Sigmoid colon (tissue), 7 donors: Measurements from ENCODE around the gene TMEM240. TPM values are rescaled to one million over a fixed set of nuclear protein-coding genes. Genes with fewer than 3 reads are reported as not detected.

Experiments used
- DNase-seq: peaks from one replicate; pipeline ENCODE4 v3.0.0-alpha.2; 2019
- H3K27ac ChIP-seq, 4 donors: fragments of 200-600 bp; sonication (generic); one replicate each; pipeline ENCODE4 v1.5.1; 2016 to 2019; ENCODE audit warnings: mild to moderate bottlenecking in 1 of 4
- H3K27me3 ChIP-seq, 3 donors: fragments of 200-600 bp; sonication (generic); one replicate each; pipeline ENCODE4 v1.5.1; 2019; ENCODE audit warnings: mild to moderate bottlenecking in 1 of 3
- H3K36me3 ChIP-seq, 4 donors: fragments of 200-600 bp; sonication (generic); one replicate each; pipeline ENCODE4 v1.5.1; 2016 to 2019
- H3K4me1 ChIP-seq, 4 donors: fragments of 200-600 bp; sonication (generic); one replicate each; pipeline ENCODE4 v1.5.1; 2017 to 2019
- H3K4me3 ChIP-seq, 4 donors: fragments of 200-600 bp; sonication (generic); one replicate each; pipeline ENCODE4 v1.5.1; 2017 to 2019; ENCODE audit warnings: mild to moderate bottlenecking in 2 of 4, moderate library complexity in 1 of 4
- H3K9me3 ChIP-seq, 4 donors: fragments of 200-600 bp in 3 of 4; sonication (generic) in 3 of 4; one replicate each; pipeline versions ENCODE4 v1.5.1 to v1.6.1; 2013 to 2019
- CTCF ChIP-seq, 4 experiments: fragments of 450-650 bp in 3 of 4; fragments of 200-600 bp in 1 of 4; IDR thresholded peaks; one replicate each; pipeline ENCODE4 v1.5.1; 2016 to 2019; ENCODE audit warnings: antibody characterized with exemption in 4 of 4, mild to moderate bottlenecking in 3 of 4, moderate library complexity in 2 of 4
- EP300 ChIP-seq, 4 donors: sonication (generic); formaldehyde crosslinking; IDR thresholded peaks; one replicate each; pipeline ENCODE4 v1.6.1; 2017; ENCODE audit warnings: antibody characterized with exemption in 4 of 4
- POLR2A ChIP-seq, 2 donors: fragments of 450-650 bp; IDR thresholded peaks; one replicate each; pipeline ENCODE4 v1.6.1; 2016; ENCODE audit warnings: antibody characterized with exemption in 2 of 2, mild to moderate bottlenecking in 2 of 2, moderate library complexity in 2 of 2
- POLR2AphosphoS5 ChIP-seq, 4 donors: sonication (generic); formaldehyde crosslinking; IDR thresholded peaks; one replicate each; pipeline ENCODE4 v1.6.1; 2017; ENCODE audit warnings: antibody characterized with exemption in 4 of 4
- WGBS, 2 donors: extraction: QIAGEN DNeasy Blood & Tissue Kit; methylation state at CpG; one replicate each; pipeline ENCODE4 v1.1.7; 2013; 5-methylcytosine and 5-hydroxymethylcytosine counted together
- intact Hi-C: fragments of 100-400 bp; cut with DNase I; formaldehyde crosslinking; loops from one replicate; pipeline ENCODE4 v1.15.1; 2023
- polyA plus RNA-seq, 3 donors: library from polyadenylated mRNA; stranded (reverse); fragments of 200-250 nt; gene quantifications; one replicate each; pipeline ENCODE4 v1.2.3, GENCODE V29; 2013
- total RNA-seq, 4 donors: library from RNA; depleted of rRNA; stranded (reverse); fragments of >200 nt; gene quantifications; one replicate each; pipeline ENCODE4 v1.1.0, GENCODE V29; 2016
- donor health status: healthy with polysubstance abuse.
- donor health status: Bipolar disorder and iron deficiency.
- donor health status: healthy.

TMEM240 gene
- total and polyA plus RNA-seq, 7 donors: 3.7 to 35.2 (median 15.8) TPM; not detected in 1

GRCh38 chr1:1541956-1542765 lies 1.7 kb upstream of the TMEM240 start:
- Histone ChIP-seq H3K36me3 (peaks cover 0 to 41% (median 15%) of the 10 kb centered on the region in 4 donors), H3K27ac (no peak overlapping the region), H3K9me3 (no peaks in the 10 kb centered on the region), H3K27me3 (no peaks in the 10 kb centered on the region), H3K4me3 (no peak overlapping the region), H3K4me1 (peaks cover 0 to 26% (median 23%) of the 10 kb centered on the region in 4 donors)
- no peak for DNase-seq
- intact Hi-C loops: no loop called here
- 90 to 92% methylated on average over 37 of the region's 37 CpGs for WGBS, 2 donors
- peak in 1 of 4 donors; percentile 10 for TF ChIP-seq POLR2AphosphoS5 (IDR thresholded peaks at IDR 0.05)
- no peak for TF ChIP-seq CTCF (IDR thresholded peaks at IDR 0.05)

- 58 to 68% methylated on average over 53 of the region's 53 CpGs for WGBS, 2 donors
- Histone ChIP-seq H3K36me3 (peaks cover 0 to 37% (median 15%) of the 10 kb centered on the region in 4 donors), H3K4me1 (peaks cover 0 to 26% (median 23%) of the 10 kb centered on the region in 4 donors), H3K4me3 (peak overlapping the region; percentile 63 to 88 (median 83)), H3K9me3 (no peaks in the 10 kb centered on the region), H3K27me3 (no peaks in the 10 kb centered on the region), H3K27ac (peak overlapping the region; percentile 81 to 85 (median 83))
- no peak for DNase-seq
- TF ChIP-seq POLR2AphosphoS5 (IDR thresholded peaks at IDR 0.05) (peak in 3 of 4 donors; percentile 7 to 59 (median 35)), CTCF (IDR thresholded peaks at IDR 0.05) (no peak)
- intact Hi-C loops: no loop called here
Measured at GRCh38 chr1:1540818-1541628, 599 bp upstream of the TMEM240 start.

DNA sequence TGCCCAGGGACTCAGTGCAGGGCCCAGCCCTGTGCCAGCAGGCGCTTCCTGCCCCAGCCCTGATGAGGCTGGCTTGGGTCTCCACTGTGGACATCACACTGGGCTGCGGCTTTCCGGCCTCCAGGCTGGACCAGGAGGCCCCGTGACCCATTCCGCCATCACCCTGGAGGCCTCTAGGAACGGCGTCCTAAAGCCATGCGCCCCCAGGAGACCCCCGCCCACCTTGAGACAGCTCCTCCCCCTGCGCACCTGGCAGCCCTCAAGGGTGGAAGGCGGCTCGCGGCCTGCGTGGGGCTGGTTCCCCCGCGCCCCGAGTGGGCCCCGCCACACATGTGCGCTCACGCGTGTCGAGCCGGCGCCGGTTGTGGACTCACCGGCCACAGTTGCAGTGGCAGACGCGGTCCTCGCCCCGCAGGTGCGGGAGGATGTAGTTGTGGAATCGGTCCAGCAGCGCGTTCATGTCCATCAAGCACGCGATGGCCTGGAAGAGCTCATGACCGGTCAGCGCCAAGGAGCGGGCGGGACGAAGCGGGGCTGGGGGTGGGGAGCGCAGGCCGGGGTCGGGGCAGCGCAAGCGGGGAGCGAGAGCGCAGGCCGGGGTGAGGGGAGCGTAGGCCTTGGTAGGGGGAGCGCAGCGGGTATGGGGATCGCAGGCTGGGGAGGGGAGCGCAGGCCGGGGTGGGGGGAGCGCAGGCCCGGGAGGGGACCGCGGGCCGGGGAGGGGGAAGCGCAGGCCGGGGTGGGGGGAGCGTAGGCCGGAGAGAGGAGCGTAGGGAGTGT lies 924 bp downstream of the TMEM240 start:
- intact Hi-C loops: no loop called here

DNA sequence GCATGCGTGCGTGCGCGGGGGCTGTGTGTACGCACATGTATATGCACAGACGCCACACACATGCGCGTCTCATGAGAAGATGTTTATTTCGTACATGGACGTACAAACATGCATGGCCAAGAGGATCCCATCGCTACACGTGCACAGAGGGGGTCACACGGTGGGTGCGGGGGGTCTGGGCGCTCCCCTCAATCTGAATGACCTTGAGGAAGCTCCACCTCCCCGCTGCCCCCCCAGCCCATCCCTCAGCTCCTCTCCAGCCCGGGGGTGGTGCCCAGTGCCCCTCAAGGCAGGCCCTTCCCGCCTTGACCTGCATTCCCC lies 1.5 kb downstream of the TMEM240 start:
- H3K27ac ChIP-seq: peak overlapping the region; percentile 81 to 85 (median 83)
- TF ChIP-seq CTCF (IDR thresholded peaks at IDR 0.05): no peak
- TF ChIP-seq POLR2A (IDR thresholded peaks at IDR 0.05): no peak
- no peak for TF ChIP-seq EP300 (IDR thresholded peaks at IDR 0.05)
- TF ChIP-seq POLR2AphosphoS5 (IDR thresholded peaks at IDR 0.05): no peak
- H3K4me1 ChIP-seq: peaks cover 0 to 26% (median 23%) of the 10 kb centered on the region in 4 donors
- H3K9me3 ChIP-seq: no peaks in the 10 kb centered on the region
- H3K27me3 ChIP-seq: no peaks in the 10 kb centered on the region
- H3K4me3 ChIP-seq: peak overlapping the region; percentile 63 to 88 (median 83)
- H3K36me3 ChIP-seq: peaks cover 0 to 50% (median 18%) of the 10 kb centered on the region in 4 donors
- intact Hi-C loops: no loop called here
- no peak for DNase-seq
- 83 to 87% methylated on average over 18 of the region's 18 CpGs for WGBS, 2 donors

More for the DNA sequence above, 924 bp downstream of the TMEM240 start:
- H3K27ac ChIP-seq: peak overlapping the region; percentile 81 to 85 (median 83)
- H3K9me3 ChIP-seq: no peaks in the 10 kb centered on the region
- no peaks in the 10 kb centered on the region for H3K27me3 ChIP-seq
- 19 to 21% methylated on average over 65 to 66 of the region's 66 CpGs for WGBS, 2 donors
- peak in 3 of 4 donors; percentile 14 to 38 (median 25) for TF ChIP-seq POLR2AphosphoS5 (IDR thresholded peaks at IDR 0.05)
- TF ChIP-seq CTCF (IDR thresholded peaks at IDR 0.05): no peak
- H3K4me1 ChIP-seq: peaks cover 0 to 26% (median 23%) of the 10 kb centered on the region in 4 donors
- DNase-seq: peak; percentile 81
- H3K36me3 ChIP-seq: peaks cover 0 to 46% (median 18%) of the 10 kb centered on the region in 4 donors
- peak overlapping the region; percentile 63 to 88 (median 83) for H3K4me3 ChIP-seq
